HG02840 (cell line): ENCODE data around the gene RBMS1.
"Not testable (repeated sequence)": the region's sequence is repeated elsewhere in the genome, so short reads cannot be mapped to it uniquely, and the experiment has no call there.

Experiments used
- ATAC-seq: cut with Tn5 transposase; IDR thresholded peaks from one replicate; pipeline ENCODE4 v1.9.1; 2021; ENCODE audit warnings: mild to moderate bottlenecking, moderate library complexity, moderate number of reproducible peaks; ENCODE audit not compliant: unreplicated experiment, low FRiP score

RBMS1 gene

GRCh38 chr2:160472839-160473251 is 20.8 kb downstream of the RBMS1 start:
- no peak for ATAC-seq

GRCh38 chr2:160471950-160472349 is 21.7 kb downstream of the RBMS1 start:
- no peak for ATAC-seq

GRCh38 chr2:160469621-160470204 is 23.9 kb downstream of the RBMS1 start:
- no peak for ATAC-seq

- ATAC-seq, result no peak
These were observed 24.4 kb downstream of the RBMS1 start for GRCh38 chr2:160469164-160469563.

- no peak for ATAC-seq
These were observed 26.5 kb downstream of the RBMS1 start for GRCh38 chr2:160467086-160467485.

GRCh38 chr2:160465406-160465805 is 28.2 kb downstream of the RBMS1 start:
- ATAC-seq, result no peak

- ATAC-seq, result no peak
These were observed 28.6 kb downstream of the RBMS1 start for GRCh38 chr2:160465002-160465401.

- no peak for ATAC-seq
These were observed 29.6 kb downstream of the RBMS1 start for GRCh38 chr2:160464017-160464416.

GRCh38 chr2:160463245-160463644 is 30.4 kb downstream of the RBMS1 start:
- ATAC-seq, result no peak

GRCh38 chr2:160460333-160460731 is 33.3 kb downstream of the RBMS1 start:
- no peak for ATAC-seq

GRCh38 chr2:160459538-160460332 is 33.9 kb downstream of the RBMS1 start:
- ATAC-seq, result no peak

GRCh38 chr2:160458718-160459453 is 34.7 kb downstream of the RBMS1 start:
- ATAC-seq, result no peak

GRCh38 chr2:160457588-160457987 is 36.0 kb downstream of the RBMS1 start:
- no peak for ATAC-seq

GRCh38 chr2:160454070-160454797 is 39.4 kb downstream of the RBMS1 start:
- ATAC-seq, result no peak

GRCh38 chr2:160453111-160453820 is 40.3 kb downstream of the RBMS1 start:
- no peak for ATAC-seq

GRCh38 chr2:160450486-160450885 is 43.1 kb downstream of the RBMS1 start:
- ATAC-seq, result no peak

- not testable (repeated sequence) for ATAC-seq
These were observed 44.8 kb downstream of the RBMS1 start for GRCh38 chr2:160448821-160449220.

GRCh38 chr2:160445673-160446072 is 47.9 kb downstream of the RBMS1 start:
- ATAC-seq, result no peak

- ATAC-seq, result no peak
These were observed 51.0 kb downstream of the RBMS1 start for GRCh38 chr2:160442603-160443002.

GRCh38 chr2:160440888-160441287 is 52.7 kb downstream of the RBMS1 start:
- ATAC-seq, result no peak
